GM18868 (cell line): Measurements from ENCODE around the gene GALNT11.

ENCODE experiments used
- ATAC-seq: cut with Tn5 transposase; IDR thresholded peaks from one replicate; pipeline ENCODE4 v1.9.1; 2021; ENCODE audit warnings: mild to moderate bottlenecking, moderate library complexity; ENCODE audit not compliant: unreplicated experiment

Gene GALNT11

GRCh38 chr7:152115021-152115718, 89.7 kb downstream of the GALNT11 start:
- no peak for ATAC-seq

- ATAC-seq, result no peak
Measured at GRCh38 chr7:152117356-152117755, 91.9 kb downstream of the GALNT11 start.

DNA sequence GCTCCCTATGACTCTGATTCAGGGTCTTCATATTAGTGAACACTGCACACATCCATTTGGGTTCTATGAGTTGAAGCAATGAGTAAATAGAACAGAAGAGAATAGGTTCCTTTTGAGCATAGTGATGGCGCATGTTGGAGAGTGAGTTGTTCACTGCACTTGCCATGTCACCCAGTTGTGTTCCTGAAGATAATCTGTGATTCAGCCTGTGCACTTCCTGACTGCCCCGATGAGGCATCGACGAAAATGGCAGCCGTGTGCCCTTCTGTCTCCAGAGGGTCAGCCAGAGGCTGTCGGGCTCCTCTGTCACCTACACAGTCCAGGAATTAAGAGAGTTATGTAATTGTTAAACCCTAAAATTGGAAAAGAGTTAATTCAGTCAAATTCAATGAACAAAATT, 94.7 kb downstream of the GALNT11 start:
- no peak for ATAC-seq

GRCh38 chr7:152120776-152121175, 95.3 kb downstream of the GALNT11 start:
- ATAC-seq, result no peak

GRCh38 chr7:152121432-152121831, 96.0 kb downstream of the GALNT11 start:
- no peak for ATAC-seq

GRCh38 chr7:152122540-152122939, 97.1 kb downstream of the GALNT11 start:
- no peak for ATAC-seq

DNA sequence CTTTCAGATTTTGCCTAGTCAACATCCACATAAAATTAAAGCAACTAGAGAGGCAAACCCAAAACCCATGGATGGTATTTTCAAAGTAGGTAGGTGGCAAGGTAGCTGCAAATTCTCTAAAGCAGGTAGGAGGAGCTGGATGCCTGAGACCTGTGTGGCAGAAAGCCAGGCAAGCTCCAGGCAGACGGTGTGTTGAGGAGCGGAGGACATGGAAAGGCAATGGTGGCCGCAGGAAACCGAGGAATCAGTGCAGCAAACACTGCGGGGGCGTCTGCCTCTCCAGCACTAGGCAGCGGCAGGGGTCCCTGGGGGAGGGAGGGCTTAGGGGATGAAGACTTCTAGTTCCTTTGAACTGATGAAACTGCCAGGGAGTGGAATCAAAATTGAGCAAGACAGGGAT, 101.3 kb downstream of the GALNT11 start:
- no peak for ATAC-seq

- ATAC-seq, result no peak
Measured at GRCh38 chr7:152127229-152127628, 101.8 kb downstream of the GALNT11 start.

DNA sequence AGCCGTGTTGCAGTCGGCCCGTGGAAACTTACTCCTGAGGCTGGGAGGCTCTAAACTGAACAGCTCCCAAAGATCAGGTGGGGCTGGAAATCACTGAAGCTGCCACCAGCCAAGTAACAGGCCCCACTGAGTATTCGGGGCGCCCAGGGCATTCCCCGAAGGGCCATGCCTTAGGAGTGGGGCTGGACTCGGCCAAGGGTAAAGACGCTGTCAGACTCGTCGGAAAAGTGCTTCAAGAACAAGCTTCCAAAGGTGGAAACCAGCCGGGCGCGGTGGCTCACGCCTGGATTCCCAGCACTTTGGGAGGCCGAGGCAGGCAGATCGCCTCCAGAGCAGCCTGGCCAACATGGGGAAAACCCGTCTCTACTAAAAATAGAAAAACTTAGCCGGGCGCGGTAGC, 102.8 kb downstream of the GALNT11 start:
- no peak for ATAC-seq

DNA sequence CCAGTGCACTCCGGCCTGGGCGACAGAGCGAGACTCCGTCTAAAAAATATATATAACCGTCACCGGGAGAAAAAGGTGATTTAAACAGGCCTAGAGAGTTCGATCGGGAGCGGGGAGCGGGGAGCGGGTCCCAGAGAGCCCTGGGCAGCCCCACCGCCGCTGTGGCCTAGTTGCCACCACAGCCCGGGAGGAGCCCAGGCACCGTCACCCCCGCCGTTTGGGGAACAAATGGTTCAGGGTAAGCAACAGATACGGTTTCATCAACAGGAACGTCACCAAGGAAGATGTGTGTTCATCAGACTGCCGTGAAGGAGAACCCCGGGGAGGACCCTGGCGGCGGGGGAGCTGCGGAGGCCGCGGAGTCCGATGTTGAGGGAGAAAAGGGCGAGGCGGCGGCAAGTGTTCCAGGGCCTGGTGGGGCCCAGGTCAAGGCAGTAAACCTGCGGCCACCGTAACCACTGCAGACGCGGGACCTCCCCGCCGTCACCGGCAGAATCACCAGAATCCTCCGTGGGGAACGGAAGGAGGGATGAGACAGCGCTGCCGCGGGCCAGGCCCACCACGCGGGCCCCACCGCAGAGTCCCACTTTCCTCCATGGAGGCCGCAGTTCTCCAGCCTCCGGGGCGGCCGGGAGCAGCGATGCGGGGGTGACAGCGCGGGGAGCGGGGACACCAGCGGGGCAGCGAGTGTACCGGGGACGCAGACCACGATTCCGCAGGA, 103.4 kb downstream of the GALNT11 start:
- ATAC-seq, result no peak

DNA sequence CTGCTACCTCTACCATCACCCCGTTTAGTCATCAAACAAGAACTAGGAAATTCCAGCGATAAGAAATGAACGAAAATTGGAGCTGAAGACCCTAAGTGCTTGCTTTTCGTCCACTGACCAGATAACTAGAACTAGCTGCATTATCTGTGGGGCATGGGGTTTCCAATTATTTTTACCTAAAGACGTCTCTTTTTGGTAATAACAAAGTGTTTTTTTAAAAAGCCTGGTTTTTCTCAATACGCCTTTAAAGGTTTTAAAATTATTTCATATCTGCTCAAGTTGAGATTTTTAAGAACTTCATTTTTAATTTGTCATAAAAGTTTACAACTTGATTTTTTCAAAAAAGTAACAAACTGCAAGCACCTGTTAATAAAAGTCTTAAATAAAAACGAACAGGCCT, 104.2 kb downstream of the GALNT11 start:
- no peak for ATAC-seq

DNA sequence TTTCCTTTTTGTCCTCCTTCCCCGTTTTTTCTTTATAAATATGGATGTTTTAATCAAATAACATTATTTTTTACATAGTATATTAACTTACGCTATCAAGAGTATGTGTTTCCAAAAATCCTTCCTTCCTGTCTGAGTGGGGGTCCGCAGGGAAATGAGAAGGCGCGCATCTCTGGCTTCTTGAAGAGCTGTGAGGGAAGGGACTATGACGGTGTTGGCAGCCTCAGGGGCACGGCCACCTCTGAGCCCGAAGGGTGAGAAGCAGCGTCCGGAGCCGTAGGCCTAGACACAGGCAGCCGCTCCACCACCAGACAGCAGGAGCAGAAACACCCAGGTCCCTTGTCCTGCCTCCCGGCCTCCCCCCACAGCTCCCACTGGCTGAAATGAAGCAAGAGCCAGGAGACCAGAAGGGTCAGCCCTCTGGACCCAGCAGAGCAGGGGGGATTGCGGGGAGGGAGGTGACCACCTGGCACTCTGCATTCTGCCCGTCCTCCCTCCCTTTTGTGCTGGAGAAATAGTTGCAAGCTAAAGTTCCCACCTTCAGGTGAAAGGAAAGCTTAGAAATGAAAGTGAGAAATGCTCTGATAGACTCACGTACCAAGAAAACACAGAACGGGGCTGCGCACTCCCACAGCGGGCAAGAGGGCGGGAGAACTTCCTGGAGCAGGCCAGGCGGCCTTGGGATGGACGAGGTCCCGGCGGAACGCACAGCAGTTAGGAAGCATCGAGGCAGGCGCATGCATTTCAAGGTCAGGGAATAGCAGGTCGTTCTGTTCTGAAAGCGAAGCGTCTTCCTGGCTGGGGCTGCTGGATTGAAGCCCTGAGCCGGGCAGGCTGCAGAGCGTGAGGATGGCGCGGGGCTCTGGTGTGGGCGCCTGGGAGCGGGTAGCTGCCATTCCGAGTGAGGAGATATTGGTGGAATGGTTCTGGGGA, 105.5 kb downstream of the GALNT11 start:
- ATAC-seq, result no peak

GRCh38 chr7:152131981-152132494, 106.6 kb downstream of the GALNT11 start:
- no peak for ATAC-seq

DNA sequence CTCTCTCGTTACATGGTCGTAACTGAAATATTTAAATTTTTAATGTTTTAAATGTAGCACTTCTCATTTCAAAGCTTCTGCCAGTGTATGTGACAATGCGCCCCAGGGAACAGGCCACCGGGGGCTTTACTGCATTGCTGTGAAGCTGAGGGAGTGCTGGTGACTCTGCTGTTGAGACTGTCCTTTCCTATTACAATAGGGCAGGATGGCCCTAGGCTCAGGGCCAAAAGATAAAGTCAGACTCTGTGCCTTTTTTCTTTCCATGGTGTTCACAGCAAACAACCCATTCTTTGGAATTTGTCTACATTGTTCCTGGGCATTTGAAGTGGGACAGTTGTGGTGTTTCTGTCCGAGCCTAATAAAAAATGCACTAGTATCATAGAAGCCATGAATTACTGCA, 107.3 kb downstream of the GALNT11 start:
- ATAC-seq, result no peak

- no peak for ATAC-seq
Measured at GRCh38 chr7:152133804-152134203, 108.3 kb downstream of the GALNT11 start.

GRCh38 chr7:152136686-152137085, 111.2 kb downstream of the GALNT11 start:
- no peak for ATAC-seq

- ATAC-seq, result no peak
Measured at GRCh38 chr7:152137476-152138025, 112.1 kb downstream of the GALNT11 start.

GRCh38 chr7:152140067-152140466, 114.6 kb downstream of the GALNT11 start:
- ATAC-seq, result no peak

DNA sequence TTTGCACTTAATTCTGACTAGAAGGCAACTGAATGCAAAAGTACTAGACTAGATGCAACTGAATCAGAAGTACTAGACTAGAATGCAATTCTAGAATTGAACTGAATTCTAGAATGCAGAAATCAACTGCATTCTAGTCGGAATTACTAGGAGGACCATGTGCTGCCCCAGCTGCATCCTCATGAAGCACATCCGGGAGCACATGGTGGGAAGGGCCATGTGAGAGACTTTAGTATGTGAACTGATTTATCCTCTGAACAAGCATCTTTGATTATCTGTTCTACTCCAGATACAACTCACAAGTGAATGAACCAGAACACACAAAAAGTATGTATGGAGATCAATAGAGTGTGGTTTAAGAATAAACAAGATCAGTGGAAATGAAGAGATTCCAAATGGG, 115.1 kb downstream of the GALNT11 start:
- no peak for ATAC-seq

DNA sequence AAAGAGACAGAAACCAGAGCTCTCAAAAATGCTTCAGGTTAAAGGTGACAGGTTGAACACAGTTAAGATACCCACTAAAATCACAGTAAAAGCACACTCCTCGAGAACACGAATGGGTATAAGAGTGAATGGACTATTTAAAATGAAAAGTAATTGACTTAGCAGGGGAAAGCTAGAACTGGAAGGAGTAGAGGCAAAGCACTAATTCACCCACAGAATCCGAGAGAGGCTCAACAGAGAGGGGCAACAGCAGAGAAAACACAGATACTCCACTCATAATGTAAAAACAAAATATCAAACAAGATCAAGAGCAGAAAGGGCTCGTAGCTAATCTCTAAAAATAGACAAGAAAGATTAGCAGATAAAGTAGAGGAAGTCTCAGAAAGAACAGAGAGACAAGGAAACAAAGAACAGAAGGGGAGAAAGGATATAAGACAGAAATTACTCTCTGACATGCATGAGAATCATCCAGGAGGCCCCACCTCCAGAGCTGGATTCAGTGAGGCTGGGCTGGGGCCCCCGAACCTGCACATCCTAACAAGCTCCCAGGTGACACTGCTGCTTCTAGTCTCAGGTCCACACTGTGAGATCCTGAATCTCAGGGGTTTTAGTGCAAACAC, 117.6 kb downstream of the GALNT11 start:
- ATAC-seq, result no peak
